ENCODE data around the gene TM4SF1. TPM values are rescaled to one million over a fixed set of nuclear protein-coding genes. Genes with fewer than 3 reads are reported as not detected.

TM4SF1 gene
- total and polyA plus RNA-seq, 2 donors (not counting 3 experiments of a cell fraction or from before 2014, with no cell fraction given) = 559 to 1,407 TPM

GRCh38 chr3:149417727-149418126 is 40.3 kb upstream of the TM4SF1 start:
- BruUV-seq (replicated peaks) = no TSS peak
- DNase-seq (ENCODE audit: low read depth, low spot score) (no peak), FAIRE-seq (no peak)
- no peaks in the 10 kb centered on the region for H3K9me1 ChIP-seq (replicated peaks; ENCODE audit: control insufficient read depth, extremely low read depth, insufficient read depth, low read length)
- H3K36me3 ChIP-seq (ENCODE audit: control insufficient read depth in 2 of 2, extremely low read depth in 1 of 2, insufficient read depth in 2 of 2, low read length in 2 of 2) = no peaks in the 10 kb centered on the region
- no peaks in the 10 kb centered on the region for H3K9me3 ChIP-seq (replicated peaks; ENCODE audit: control insufficient read depth, insufficient read depth, low read length)
- H2AFZ ChIP-seq (ENCODE audit: low read depth, low read length) = no peak overlapping the region
- ChIA-PET POLR2A (no interaction called here), CTCF (interaction anchor here (1.3 kb wide), 1 partner anchor 12 kb away, joined by 4 read pairs; no protein-coding TSS in a partner anchor)
- H3K4me2 ChIP-seq (ENCODE audit: insufficient read depth, low read length) = no peak overlapping the region
- no peaks in the 10 kb centered on the region for H4K20me1 ChIP-seq (replicated peaks; ENCODE audit: control insufficient read depth, extremely low read depth, insufficient read depth, low read length)
- TF ChIP-seq MYC (IDR thresholded peaks at IDR 0.05; ENCODE audit: low read depth, low read length) (no peak), FOS (IDR thresholded peaks at IDR 0.05; ENCODE audit: borderline replicate concordance, insufficient read depth, low read length) (no peak), POLR2AphosphoS5 (IDR thresholded peaks at IDR 0.05; ENCODE audit: insufficient read depth, low read depth, low read length) (no peak), EZH2 (IDR thresholded peaks at IDR 0.05; ENCODE audit: borderline replicate concordance, low read depth, low read length, severe bottlenecking) (no peak), JUN (IDR thresholded peaks at IDR 0.05; ENCODE audit: borderline replicate concordance, insufficient read depth, insufficient read length, low read depth) (no peak), CTCF (IDR thresholded peaks at IDR 0.05; ENCODE audit: extremely low read depth in 1 of 2, insufficient read depth in 1 of 2, low read depth in 1 of 2, low read length in 2 of 2) (no peak), MAX (IDR thresholded peaks at IDR 0.05; ENCODE audit: insufficient read depth, insufficient read length) (no peak), POLR2A (IDR thresholded peaks at IDR 0.05; ENCODE audit: low read depth, low read length) (no peak), GATA2 (IDR thresholded peaks at IDR 0.05; ENCODE audit: insufficient read depth, insufficient read length, low read depth, low read length) (no peak)
- H3K4me3 ChIP-seq (replicated peaks in 1 of 3; ENCODE audit: insufficient read depth in 1 of 3, low read depth in 1 of 3, low read length in 3 of 3) = no peak overlapping the region
- no peaks in the 10 kb centered on the region for H3K27me3 ChIP-seq (ENCODE audit: control insufficient read depth in 2 of 2, insufficient read depth in 2 of 2, low read length in 2 of 2)
- H3K9ac ChIP-seq (replicated peaks; ENCODE audit: extremely low read depth, insufficient read depth, low read length) = no peak overlapping the region
- dilution Hi-C loops (cut with MboI; ENCODE audit: extremely low pct_ligation_motif_present, low sequenced_read_pairs) = no loop called here
- H3K79me2 ChIP-seq (ENCODE audit: control insufficient read depth, insufficient read depth, low read length) = no peaks in the 10 kb centered on the region
- peaks cover 13% of the 10 kb centered on the region for H3K4me1 ChIP-seq (ENCODE audit: control insufficient read depth, extremely low read depth, insufficient read depth, low read length)
- H3K27ac ChIP-seq (ENCODE audit: insufficient read depth, low read depth, low read length) = no peak overlapping the region
- intact Hi-C loops (cut with micrococcal nuclease) = no loop called here

All from endothelial cell of umbilical vein (primary cell).